ENCODE measurements around the gene SERPINF2.
A peak's percentile ranks its signal among the peaks of the same experiment; 100 is the strongest.
"Not testable (repeated sequence)": the region's sequence is repeated elsewhere in the genome, so short reads cannot be mapped to it uniquely, and the experiment has no call there.

SERPINF2 gene

GRCh38 chr17:1735418-1735817 lies 7.3 kb upstream of the SERPINF2 start:
- Histone ChIP-seq H3K4me1 (ENCODE audit: control insufficient read depth, insufficient read depth, low read length) (no peaks in the 10 kb centered on the region), H3K36me3 (ENCODE audit: control insufficient read depth, insufficient read depth, low read length) (no peaks in the 10 kb centered on the region), H3K27ac (ENCODE audit: insufficient read depth, low read depth, low read length, poor library complexity, severe bottlenecking) (no peak overlapping the region), H3K27me3 (ENCODE audit: control insufficient read depth, insufficient read depth, low read length, poor library complexity, severe bottlenecking) (no peaks in the 10 kb centered on the region), H3K4me3 (ENCODE audit: insufficient read depth, low read depth, low read length) (no peak overlapping the region), H3K9me3 (ENCODE audit: control insufficient read depth, low read length) (no peaks in the 10 kb centered on the region)
- 92 to 95% methylated on average over 10 of the region's 10 CpGs for WGBS, 2 experiments

GRCh38 chr17:1735834-1736347 lies 6.8 kb upstream of the SERPINF2 start:
- no peaks in the 10 kb centered on the region for H3K36me3 ChIP-seq (ENCODE audit: control insufficient read depth, insufficient read depth, low read length)
- 86 to 89% methylated on average over 17 of the region's 17 CpGs for WGBS, 2 experiments

DNA sequence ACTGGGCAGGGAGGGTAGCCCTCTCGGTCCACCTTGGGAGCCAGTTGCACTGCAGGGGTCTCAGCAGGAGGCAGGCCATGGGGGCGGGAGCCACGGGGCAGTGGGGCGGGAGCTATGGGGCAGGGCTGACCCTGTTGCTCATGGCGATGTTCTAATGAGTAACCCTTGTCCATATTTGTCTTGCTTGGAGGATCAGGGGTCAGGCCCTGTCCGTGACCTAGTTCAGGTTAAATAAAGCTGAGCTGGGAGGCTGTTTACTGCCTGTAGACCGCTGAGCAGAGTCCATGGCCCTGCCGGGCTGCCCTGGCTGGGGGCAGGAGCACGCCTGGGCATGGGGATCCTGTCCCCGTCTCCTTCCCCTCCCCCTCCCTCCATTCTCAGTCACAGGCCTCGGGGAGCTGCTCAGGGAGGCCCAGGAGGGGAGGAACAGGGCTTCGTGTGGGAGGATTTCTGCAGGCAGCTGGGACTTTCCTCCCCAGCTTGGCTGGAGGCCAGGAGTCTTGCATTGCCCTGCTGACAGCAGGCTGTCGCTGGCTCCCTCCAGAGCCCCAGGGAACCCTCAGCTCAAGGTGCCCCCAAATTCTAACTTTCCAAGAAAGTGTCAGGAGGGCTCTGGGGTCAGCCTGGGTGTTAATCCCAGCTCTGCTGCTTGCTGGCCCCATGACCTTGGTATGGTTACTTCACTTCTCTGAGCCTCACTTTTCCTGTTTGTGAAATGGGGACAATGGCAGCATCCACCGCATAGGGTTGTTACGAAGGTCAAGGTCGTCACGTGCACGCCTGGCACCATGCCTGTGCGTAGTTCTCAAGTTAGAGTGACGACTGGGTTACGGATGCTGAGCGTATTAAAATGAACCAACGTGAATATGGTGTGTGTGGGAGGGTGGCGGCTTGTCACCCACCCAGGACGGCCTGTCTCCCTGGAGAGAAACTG lies 6.1 kb upstream of the SERPINF2 start:
- H3K9me3 ChIP-seq (ENCODE audit: control insufficient read depth, low read length) = no peaks in the 10 kb centered on the region
- H3K36me3 ChIP-seq (ENCODE audit: control insufficient read depth, insufficient read depth, low read length) = no peaks in the 10 kb centered on the region
- WGBS, 2 experiments = 75 to 76% methylated on average over 24 to 25 of the region's 25 CpGs
- no peaks in the 10 kb centered on the region for H3K27me3 ChIP-seq (ENCODE audit: control insufficient read depth, insufficient read depth, low read length, poor library complexity, severe bottlenecking)
- no peak overlapping the region for H3K4me3 ChIP-seq (ENCODE audit: insufficient read depth, low read depth, low read length)
- H3K27ac ChIP-seq (ENCODE audit: insufficient read depth, low read depth, low read length, poor library complexity, severe bottlenecking) = peak overlapping the region; percentile 8
- no peaks in the 10 kb centered on the region for H3K4me1 ChIP-seq (ENCODE audit: control insufficient read depth, insufficient read depth, low read length)

More at GRCh38 chr17:1735834-1736347, 6.8 kb upstream of the SERPINF2 start:
- Histone ChIP-seq H3K27me3 (ENCODE audit: control insufficient read depth, insufficient read depth, low read length, poor library complexity, severe bottlenecking) (no peaks in the 10 kb centered on the region), H3K4me1 (ENCODE audit: control insufficient read depth, insufficient read depth, low read length) (no peaks in the 10 kb centered on the region), H3K9me3 (ENCODE audit: control insufficient read depth, low read length) (no peaks in the 10 kb centered on the region), H3K4me3 (ENCODE audit: insufficient read depth, low read depth, low read length) (no peak overlapping the region), H3K27ac (ENCODE audit: insufficient read depth, low read depth, low read length, poor library complexity, severe bottlenecking) (no peak overlapping the region)

- 92 to 95% methylated on average over 21 of the region's 21 CpGs for WGBS, 2 experiments
- Histone ChIP-seq H3K36me3 (ENCODE audit: control insufficient read depth, insufficient read depth, low read length) (no peaks in the 10 kb centered on the region), H3K9me3 (ENCODE audit: control insufficient read depth, low read length) (no peaks in the 10 kb centered on the region), H3K4me1 (ENCODE audit: control insufficient read depth, insufficient read depth, low read length) (no peaks in the 10 kb centered on the region), H3K27ac (ENCODE audit: insufficient read depth, low read depth, low read length, poor library complexity, severe bottlenecking) (no peak overlapping the region), H3K4me3 (ENCODE audit: insufficient read depth, low read depth, low read length) (no peak overlapping the region), H3K27me3 (ENCODE audit: control insufficient read depth, insufficient read depth, low read length, poor library complexity, severe bottlenecking) (no peaks in the 10 kb centered on the region)
Measured at GRCh38 chr17:1737531-1738291, 5.0 kb upstream of the SERPINF2 start.

DNA sequence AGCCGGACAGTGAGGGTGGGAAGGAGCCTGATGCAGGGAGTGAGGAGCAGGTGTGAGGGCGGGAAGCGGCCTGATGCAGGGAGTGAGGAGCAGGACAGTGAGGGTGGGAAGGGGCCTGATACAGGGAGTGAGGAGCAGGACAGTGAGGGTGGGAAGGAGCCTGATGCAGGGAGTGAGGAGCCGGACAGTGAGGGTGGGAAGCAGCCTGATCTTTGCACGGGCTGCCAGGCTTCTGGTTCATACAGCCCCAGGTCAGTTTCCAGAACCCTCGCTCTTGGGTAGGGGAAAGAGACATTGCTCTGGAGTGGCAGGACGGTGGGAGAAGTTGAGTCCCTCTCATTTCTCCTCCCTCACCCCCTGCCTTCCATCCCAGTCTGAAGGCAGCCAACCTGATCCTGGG lies 772 bp upstream of the SERPINF2 start:
- not testable (repeated sequence) for H3K4me3 ChIP-seq (ENCODE audit: insufficient read depth, low read depth, low read length); H3K36me3 ChIP-seq (ENCODE audit: control insufficient read depth, insufficient read depth, low read length); H3K27ac ChIP-seq (ENCODE audit: insufficient read depth, low read depth, low read length, poor library complexity, severe bottlenecking); H3K4me1 ChIP-seq (ENCODE audit: control insufficient read depth, insufficient read depth, low read length); H3K27me3 ChIP-seq (ENCODE audit: control insufficient read depth, insufficient read depth, low read length, poor library complexity, severe bottlenecking); H3K9me3 ChIP-seq (ENCODE audit: control insufficient read depth, low read length)
- 78 to 81% methylated on average over 7 of the region's 7 CpGs for WGBS, 2 experiments

DNA sequence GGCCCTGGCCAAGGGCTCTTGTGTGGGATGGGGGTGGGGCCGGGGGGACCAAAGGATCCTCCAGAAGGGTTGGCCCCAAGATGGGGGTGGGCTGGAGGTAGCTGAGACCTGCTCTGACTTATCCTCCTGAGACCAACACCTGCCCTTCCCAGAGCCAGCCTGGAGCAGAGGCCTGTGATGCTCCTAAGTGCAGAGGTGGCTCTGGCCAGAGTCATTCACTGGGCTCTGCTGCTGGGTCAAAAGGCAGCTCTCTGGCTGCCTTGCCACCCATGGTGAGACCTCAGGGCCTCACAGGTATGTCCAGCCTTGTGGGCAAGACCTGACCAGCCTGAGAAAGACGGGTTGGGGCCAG lies 393 bp downstream of the SERPINF2 start:
- no peak overlapping the region for H3K4me3 ChIP-seq (ENCODE audit: insufficient read depth, low read depth, low read length)
- no peak overlapping the region for H3K27ac ChIP-seq (ENCODE audit: insufficient read depth, low read depth, low read length, poor library complexity, severe bottlenecking)
- no peaks in the 10 kb centered on the region for H3K36me3 ChIP-seq (ENCODE audit: control insufficient read depth, insufficient read depth, low read length)
- 86 to 92% methylated on average over 2 of the region's 2 CpGs for WGBS, 2 experiments
- H3K9me3 ChIP-seq (ENCODE audit: control insufficient read depth, low read length) = no peaks in the 10 kb centered on the region
- no peaks in the 10 kb centered on the region for H3K27me3 ChIP-seq (ENCODE audit: control insufficient read depth, insufficient read depth, low read length, poor library complexity, severe bottlenecking)
- H3K4me1 ChIP-seq (ENCODE audit: control insufficient read depth, insufficient read depth, low read length) = no peaks in the 10 kb centered on the region

GRCh38 chr17:1744551-1745512 lies 2.2 kb downstream of the SERPINF2 start:
- Histone ChIP-seq H3K36me3 (ENCODE audit: control insufficient read depth, insufficient read depth, low read length) (no peaks in the 10 kb centered on the region), H3K27me3 (ENCODE audit: control insufficient read depth, insufficient read depth, low read length, poor library complexity, severe bottlenecking) (no peaks in the 10 kb centered on the region), H3K4me1 (ENCODE audit: control insufficient read depth, insufficient read depth, low read length) (no peaks in the 10 kb centered on the region), H3K4me3 (ENCODE audit: insufficient read depth, low read depth, low read length) (no peak overlapping the region), H3K27ac (ENCODE audit: insufficient read depth, low read depth, low read length, poor library complexity, severe bottlenecking) (no peak overlapping the region), H3K9me3 (ENCODE audit: control insufficient read depth, low read length) (no peaks in the 10 kb centered on the region)
- 88% methylated on average over 26 to 29 of the region's 29 CpGs for WGBS, 2 experiments

DNA sequence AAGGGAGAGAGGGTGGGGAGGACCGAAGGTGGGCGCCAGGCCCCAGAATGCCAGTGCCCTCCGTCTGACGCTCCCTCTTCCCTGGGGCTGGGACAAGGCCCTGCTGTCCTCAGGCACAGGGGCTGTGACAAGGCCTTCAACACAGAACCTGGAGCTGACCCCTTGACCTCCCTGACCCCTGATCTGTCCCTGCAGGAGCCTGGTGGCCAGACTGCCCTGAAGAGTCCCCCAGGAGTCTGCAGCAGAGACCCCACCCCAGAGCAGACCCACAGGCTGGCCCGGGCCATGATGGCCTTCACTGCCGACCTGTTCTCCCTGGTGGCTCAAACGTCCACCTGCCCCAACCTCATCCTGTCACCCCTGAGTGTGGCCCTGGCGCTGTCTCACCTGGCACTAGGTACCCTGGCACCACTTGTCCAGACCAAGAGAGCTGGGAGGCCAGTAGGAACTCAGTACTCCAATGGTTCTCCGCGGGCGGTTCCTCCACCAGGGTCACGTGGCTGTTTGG lies 2.9 kb downstream of the SERPINF2 start:
- Histone ChIP-seq H3K36me3 (ENCODE audit: control insufficient read depth, insufficient read depth, low read length) (no peaks in the 10 kb centered on the region), H3K9me3 (ENCODE audit: control insufficient read depth, low read length) (no peaks in the 10 kb centered on the region), H3K27ac (ENCODE audit: insufficient read depth, low read depth, low read length, poor library complexity, severe bottlenecking) (no peak overlapping the region), H3K4me1 (ENCODE audit: control insufficient read depth, insufficient read depth, low read length) (no peaks in the 10 kb centered on the region), H3K4me3 (ENCODE audit: insufficient read depth, low read depth, low read length) (no peak overlapping the region), H3K27me3 (ENCODE audit: control insufficient read depth, insufficient read depth, low read length, poor library complexity, severe bottlenecking) (no peaks in the 10 kb centered on the region)
- 91 to 93% methylated on average over 12 of the region's 12 CpGs for WGBS, 2 experiments

DNA sequence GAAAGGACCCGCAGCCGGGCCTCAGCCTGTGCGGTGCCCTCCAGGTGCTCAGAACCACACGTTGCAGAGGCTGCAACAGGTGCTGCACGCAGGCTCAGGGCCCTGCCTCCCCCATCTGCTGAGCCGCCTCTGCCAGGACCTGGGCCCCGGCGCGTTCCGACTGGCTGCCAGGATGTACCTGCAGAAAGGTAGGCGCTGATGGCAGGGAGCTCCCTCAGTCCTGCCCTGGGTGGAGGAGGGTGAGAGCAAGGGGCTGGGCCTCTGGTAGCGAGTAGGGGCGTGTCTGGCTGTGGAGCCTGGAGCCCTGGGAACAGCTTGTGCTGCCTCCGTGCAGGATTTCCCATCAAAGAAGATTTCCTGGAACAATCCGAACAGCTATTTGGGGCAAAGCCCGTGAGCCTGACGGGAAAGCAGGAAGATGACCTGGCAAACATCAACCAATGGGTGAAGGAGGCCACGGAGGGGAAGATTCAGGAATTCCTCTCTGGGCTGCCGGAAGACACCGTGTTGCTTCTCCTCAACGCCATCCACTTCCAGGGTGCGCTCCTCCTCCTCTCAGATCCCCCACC lies 4.4 kb downstream of the SERPINF2 start:
- no peaks in the 10 kb centered on the region for H3K36me3 ChIP-seq (ENCODE audit: control insufficient read depth, insufficient read depth, low read length)
- no peaks in the 10 kb centered on the region for H3K4me1 ChIP-seq (ENCODE audit: control insufficient read depth, insufficient read depth, low read length)
- H3K4me3 ChIP-seq (ENCODE audit: insufficient read depth, low read depth, low read length) = no peak overlapping the region
- H3K27ac ChIP-seq (ENCODE audit: insufficient read depth, low read depth, low read length, poor library complexity, severe bottlenecking) = no peak overlapping the region
- no peaks in the 10 kb centered on the region for H3K27me3 ChIP-seq (ENCODE audit: control insufficient read depth, insufficient read depth, low read length, poor library complexity, severe bottlenecking)
- 84% methylated on average over 22 of the region's 22 CpGs for WGBS, 2 experiments
- no peaks in the 10 kb centered on the region for H3K9me3 ChIP-seq (ENCODE audit: control insufficient read depth, low read length)
